ENCODE measurements around the gene COX7A2L.
"Not testable (repeated sequence)": the region's sequence is repeated elsewhere in the genome, so short reads cannot be mapped to it uniquely, and the experiment has no call there.

COX7A2L gene

GRCh38 chr2:42367835-42368234 is 6.8 kb upstream of the COX7A2L start:
- no peak for DNase-seq (ENCODE audit: low spot score)

- no peak for DNase-seq (ENCODE audit: low spot score)
These were observed 5.4 kb upstream of the COX7A2L start for GRCh38 chr2:42366411-42366810.

- no peak for DNase-seq (ENCODE audit: low spot score)
These were observed 3.6 kb upstream of the COX7A2L start for GRCh38 chr2:42364658-42365057.

GRCh38 chr2:42363413-42363812 is 2.4 kb upstream of the COX7A2L start:
- no peak for DNase-seq (ENCODE audit: low spot score)

GRCh38 chr2:42361728-42362283 is 789 bp upstream of the COX7A2L start:
- peak; percentile 50 for DNase-seq (ENCODE audit: low spot score)

- DNase-seq (ENCODE audit: low spot score), result no peak
These were observed 526 bp downstream of the COX7A2L start for GRCh38 chr2:42360493-42360889.

GRCh38 chr2:42359965-42360483 is 993 bp downstream of the COX7A2L start:
- DNase-seq (ENCODE audit: low spot score), result peak; percentile 18

- no peak for DNase-seq (ENCODE audit: low spot score)
These were observed 1.6 kb downstream of the COX7A2L start for GRCh38 chr2:42359304-42359964.

GRCh38 chr2:42353792-42354429 is 7.1 kb downstream of the COX7A2L start:
- peak; percentile 7 for DNase-seq (ENCODE audit: low spot score)

- no peak for DNase-seq (ENCODE audit: low spot score)
These were observed 9.2 kb downstream of the COX7A2L start for GRCh38 chr2:42351864-42352263.

- no peak for DNase-seq (ENCODE audit: low spot score)
These were observed 10.5 kb downstream of the COX7A2L start for GRCh38 chr2:42350434-42351063.

GRCh38 chr2:42348113-42348805 is 12.8 kb downstream of the COX7A2L start:
- no peak for DNase-seq (ENCODE audit: low spot score)

GRCh38 chr2:42347518-42347917 is 13.5 kb downstream of the COX7A2L start:
- DNase-seq (ENCODE audit: low spot score), result not testable (repeated sequence)

- DNase-seq (ENCODE audit: low spot score), result not testable (repeated sequence)
These were observed 14.2 kb downstream of the COX7A2L start for GRCh38 chr2:42346856-42347255.

GRCh38 chr2:42345986-42346385 is 15.0 kb downstream of the COX7A2L start:
- DNase-seq (ENCODE audit: low spot score), result no peak

- DNase-seq (ENCODE audit: low spot score), result no peak
These were observed 18.2 kb downstream of the COX7A2L start for GRCh38 chr2:42342795-42343241.

- DNase-seq (ENCODE audit: low spot score), result no peak
These were observed 18.8 kb downstream of the COX7A2L start for GRCh38 chr2:42342061-42342794.

- no peak for DNase-seq (ENCODE audit: low spot score)
These were observed 19.9 kb downstream of the COX7A2L start for GRCh38 chr2:42340938-42341636.

- no peak for DNase-seq (ENCODE audit: low spot score)
These were observed 20.7 kb downstream of the COX7A2L start for GRCh38 chr2:42340045-42340937.

All from CD4-positive, alpha-beta T cell treated with Interleukin-15 for 4 hours (primary cell).